HepG2 (cell line): Measurements from ENCODE around the gene NDST1. TPM values are rescaled to one million over a fixed set of nuclear protein-coding genes. Genes with fewer than 3 reads are reported as not detected.

ENCODE experiments used
- BRF2 ChIP-seq: sonication (generic); formaldehyde crosslinking; IDR thresholded peaks from 2 replicates; pipeline ENCODE4 v1.8.1; 2022; ENCODE audit warnings: mild to moderate bottlenecking, missing genetic modification reagents
- CENPT ChIP-seq: sonication (generic); formaldehyde crosslinking; IDR thresholded peaks from 2 replicates; pipeline ENCODE4 v1.8.0; 2022; ENCODE audit warnings: low read depth, mild to moderate bottlenecking, moderate library complexity, missing genetic modification reagents
- FOXC1 ChIP-seq: sonication (generic); formaldehyde crosslinking; IDR thresholded peaks from 2 replicates; pipeline ENCODE4 v1.8.0; 2022; ENCODE audit warnings: mild to moderate bottlenecking, missing genetic modification reagents, borderline replicate concordance
- HDAC1 ChIP-seq: sonication (generic); formaldehyde crosslinking; IDR thresholded peaks from 2 replicates; pipeline ENCODE4 v1.5.1; 2020; ENCODE audit warnings: mild to moderate bottlenecking, missing genetic modification reagents
- HOMEZ ChIP-seq: IDR thresholded peaks from 2 replicates; pipeline ENCODE4 v1.6.1; 2016; ENCODE audit warnings: low read depth
- KLF15 ChIP-seq: sonication (generic); formaldehyde crosslinking; IDR thresholded peaks from 2 replicates; pipeline ENCODE4 v1.8.1; 2023; ENCODE audit warnings: borderline replicate concordance, mild to moderate bottlenecking, inconsistent platforms, missing genetic modification reagents, mixed read lengths
- MIER2 ChIP-seq: IDR thresholded peaks from 2 replicates; pipeline ENCODE4 v1.6.1; 2016; ENCODE audit warnings: missing biosample characterization, missing genetic modification reagents
- NR2F6 ChIP-seq, 2 experiments: IDR thresholded peaks; 2 replicates each; pipeline ENCODE4 v1.6.1; 2016; ENCODE audit warnings: antibody characterized with exemption in 1 of 2, mild to moderate bottlenecking in 1 of 2
- PHF20 ChIP-seq: sonication (generic); formaldehyde crosslinking; IDR thresholded peaks from 2 replicates; pipeline ENCODE4 v1.5.0; 2020; ENCODE audit warnings: mild to moderate bottlenecking, missing genetic modification reagents
- ZFY ChIP-seq: sonication (generic); formaldehyde crosslinking; IDR thresholded peaks from 2 replicates; pipeline ENCODE4 v1.4.0; 2020; ENCODE audit warnings: missing genetic modification reagents
- ZMYM2 ChIP-seq: sonication (generic); formaldehyde crosslinking; IDR thresholded peaks from 2 replicates; pipeline ENCODE4 v1.8.0; 2022; ENCODE audit warnings: mild to moderate bottlenecking, missing genetic modification reagents
- ZNF274 ChIP-seq: sonication (generic); formaldehyde crosslinking; IDR thresholded peaks from 2 replicates; pipeline ENCODE4 v1.5.1; 2020; ENCODE audit warnings: mild to moderate bottlenecking, missing genetic modification reagents
- ZNF564 ChIP-seq: sonication (generic); formaldehyde crosslinking; IDR thresholded peaks from 2 replicates; pipeline ENCODE4 v1.8.1; 2023; ENCODE audit warnings: mild to moderate bottlenecking, missing genetic modification reagents
- ZNF614 ChIP-seq: IDR thresholded peaks from 2 replicates; pipeline ENCODE4 v1.6.1; 2018; ENCODE audit warnings: missing biosample characterization, missing genetic modification reagents, inconsistent platforms, borderline replicate concordance
- ZNF7 ChIP-seq: IDR thresholded peaks from 2 replicates; pipeline ENCODE4 v1.6.1; 2016; ENCODE audit warnings: missing biosample characterization, missing genetic modification reagents
- polyA plus RNA-seq, 8 experiments: library from polyadenylated mRNA; depleted of rRNA in 3 of 8; stranded (reverse) in 7 of 8; unstranded in 1 of 8; fragments of >200 nt; fragmentation: Illumina TruSeq in 4 of 8; extraction: Trizol in 4 of 8; gene quantifications; 2 replicates each; pipeline versions ENCODE4 v1.2.1 to v1.2.3, GENCODE V29; 2011 to 2016; ENCODE audit warnings: low read depth in 4 of 8, missing spikeins in 1 of 8, mixed read lengths in 1 of 8; ENCODE audit not compliant: insufficient read depth in 1 of 8
- total RNA-seq, 5 experiments: library from RNA; depleted of rRNA; stranded (reverse); fragments of >200 nt; fragmentation: Illumina TruSeq; extraction: Trizol; gene quantifications; 2 replicates each; pipeline ENCODE4 v1.2.3, GENCODE V29; 2016; ENCODE audit warnings: low read depth in 1 of 5
- TF ChIP-seq, protein P1 (sequence below): sonication (generic); formaldehyde crosslinking; IDR thresholded peaks from 2 replicates; pipeline ENCODE4 v1.8.1; 2023; ENCODE audit warnings: missing genetic modification reagents, mild to moderate bottlenecking, borderline replicate concordance
- TF ChIP-seq, protein P2 (sequence below), 2 experiments: sonication (generic) in 1 of 2; formaldehyde crosslinking in 1 of 2; IDR thresholded peaks; 2 replicates each; pipeline versions ENCODE4 v1.6.1 to v1.9.0; 2014 to 2022; ENCODE audit warnings: antibody characterized with exemption in 1 of 2, borderline replicate concordance in 1 of 2, inconsistent platforms in 1 of 2, low read depth in 1 of 2, missing genetic modification reagents in 1 of 2
- TF ChIP-seq, protein P3 (sequence below): sonication (generic); formaldehyde crosslinking; IDR thresholded peaks from 2 replicates; pipeline ENCODE4 v1.8.0; 2022; ENCODE audit warnings: mild to moderate bottlenecking, missing genetic modification reagents, moderate library complexity

NDST1 gene
- total and polyA plus RNA-seq, 2 of the 13 experiments (the other 11 are each of a cell fraction or from before 2014, with no cell fraction given) = 23.8 to 26.2 TPM

DNA sequence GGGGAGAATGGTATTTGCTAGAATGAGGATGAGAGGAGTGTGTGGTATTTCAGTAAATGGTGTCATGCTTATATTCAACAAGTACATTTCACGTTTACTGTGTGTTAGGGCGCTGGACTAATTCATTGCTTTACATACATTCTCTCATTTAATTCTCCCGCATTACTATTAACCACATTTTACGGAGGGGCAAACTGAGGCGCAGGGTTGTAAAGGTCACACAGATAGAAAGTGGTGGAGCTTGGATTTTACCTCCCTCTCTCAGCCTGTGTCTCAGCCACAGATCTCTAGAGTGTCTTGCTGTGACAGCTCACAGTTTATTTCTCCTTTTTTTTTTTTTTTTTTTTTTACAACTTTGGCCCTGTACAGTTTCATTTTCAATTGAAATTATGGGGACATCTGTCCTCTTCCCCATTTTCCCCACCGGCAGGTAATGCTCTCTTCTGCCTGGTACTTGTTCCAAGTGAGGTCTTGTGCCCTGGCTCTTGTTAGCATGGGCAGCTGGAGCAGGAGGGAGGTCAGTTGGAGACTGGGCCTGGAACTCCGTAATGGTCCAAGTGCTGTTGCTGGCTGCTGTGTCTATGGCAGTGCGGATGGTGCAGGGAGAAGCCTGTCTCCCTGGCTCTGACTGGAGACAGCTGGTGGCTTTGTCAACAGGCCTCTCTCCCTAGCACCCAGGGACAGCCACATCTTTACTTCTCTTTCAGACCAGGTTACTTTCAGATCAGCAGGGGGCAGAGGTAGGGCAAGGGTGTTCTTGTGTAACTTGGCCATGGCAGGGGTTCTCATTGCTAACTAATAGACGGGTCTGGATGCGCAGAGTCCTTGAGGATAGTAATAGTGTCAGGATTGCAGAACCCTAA is 20.5 kb upstream of the NDST1 start (continued):
- TF ChIP-seq BRF2 (CRISPR knock-in tag) (no peak), ZNF614 (CRISPR knock-in tag) (peak; percentile 20; the same call in 1 of the 2 replicates), FOXC1 (0 out of 2 replicates have a peak, but pooled peaks have one; percentile 23), ZMYM2 (CRISPR knock-in tag) (no peak), HDAC1 (CRISPR knock-in tag) (peak; percentile 41; the same call in 1 of the 2 replicates), CENPT (CRISPR knock-in tag) (no peak), HOMEZ (no peak), ZNF274 (CRISPR knock-in tag) (no peak), KLF15 (CRISPR knock-in tag) (no peak), MIER2 (CRISPR knock-in tag) (no peak), ZNF7 (no peak), ZNF564 (no peak), ZFY (CRISPR knock-in tag) (peak; percentile 46; the same call in 1 of the 2 replicates), PHF20 (CRISPR knock-in tag) (0 out of 2 replicates have a peak, but pooled peaks have one; percentile 14), NR2F6 (IDR thresholded peaks at IDR 0.05) (no peak), NR2F6 (CRISPR knock-in tag; IDR thresholded peaks at IDR 0.05) (peak; percentile 40)
- TF ChIP-seq, protein P1, sequence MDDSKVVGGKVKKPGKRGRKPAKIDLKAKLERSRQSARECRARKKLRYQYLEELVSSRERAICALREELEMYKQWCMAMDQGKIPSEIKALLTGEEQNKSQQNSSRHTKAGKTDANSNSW (CRISPR knock-in tag) = no peak
- TF ChIP-seq, protein P2, sequence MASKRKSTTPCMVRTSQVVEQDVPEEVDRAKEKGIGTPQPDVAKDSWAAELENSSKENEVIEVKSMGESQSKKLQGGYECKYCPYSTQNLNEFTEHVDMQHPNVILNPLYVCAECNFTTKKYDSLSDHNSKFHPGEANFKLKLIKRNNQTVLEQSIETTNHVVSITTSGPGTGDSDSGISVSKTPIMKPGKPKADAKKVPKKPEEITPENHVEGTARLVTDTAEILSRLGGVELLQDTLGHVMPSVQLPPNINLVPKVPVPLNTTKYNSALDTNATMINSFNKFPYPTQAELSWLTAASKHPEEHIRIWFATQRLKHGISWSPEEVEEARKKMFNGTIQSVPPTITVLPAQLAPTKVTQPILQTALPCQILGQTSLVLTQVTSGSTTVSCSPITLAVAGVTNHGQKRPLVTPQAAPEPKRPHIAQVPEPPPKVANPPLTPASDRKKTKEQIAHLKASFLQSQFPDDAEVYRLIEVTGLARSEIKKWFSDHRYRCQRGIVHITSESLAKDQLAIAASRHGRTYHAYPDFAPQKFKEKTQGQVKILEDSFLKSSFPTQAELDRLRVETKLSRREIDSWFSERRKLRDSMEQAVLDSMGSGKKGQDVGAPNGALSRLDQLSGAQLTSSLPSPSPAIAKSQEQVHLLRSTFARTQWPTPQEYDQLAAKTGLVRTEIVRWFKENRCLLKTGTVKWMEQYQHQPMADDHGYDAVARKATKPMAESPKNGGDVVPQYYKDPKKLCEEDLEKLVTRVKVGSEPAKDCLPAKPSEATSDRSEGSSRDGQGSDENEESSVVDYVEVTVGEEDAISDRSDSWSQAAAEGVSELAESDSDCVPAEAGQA (IDR thresholded peaks at IDR 0.05; ENCODE audit: low read depth) = no peak
- TF ChIP-seq, protein P2 (CRISPR knock-in tag; IDR thresholded peaks at IDR 0.05; ENCODE audit: borderline replicate concordance) = no peak
- TF ChIP-seq, protein P3, sequence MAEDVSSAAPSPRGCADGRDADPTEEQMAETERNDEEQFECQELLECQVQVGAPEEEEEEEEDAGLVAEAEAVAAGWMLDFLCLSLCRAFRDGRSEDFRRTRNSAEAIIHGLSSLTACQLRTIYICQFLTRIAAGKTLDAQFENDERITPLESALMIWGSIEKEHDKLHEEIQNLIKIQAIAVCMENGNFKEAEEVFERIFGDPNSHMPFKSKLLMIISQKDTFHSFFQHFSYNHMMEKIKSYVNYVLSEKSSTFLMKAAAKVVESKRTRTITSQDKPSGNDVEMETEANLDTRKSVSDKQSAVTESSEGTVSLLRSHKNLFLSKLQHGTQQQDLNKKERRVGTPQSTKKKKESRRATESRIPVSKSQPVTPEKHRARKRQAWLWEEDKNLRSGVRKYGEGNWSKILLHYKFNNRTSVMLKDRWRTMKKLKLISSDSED (CRISPR knock-in tag) = no peak
